AG04450 (cell line): ENCODE measurements around the gene PCYT2. TPM values are rescaled to one million over a fixed set of nuclear protein-coding genes. Genes with fewer than 3 reads are reported as not detected.

Source experiments
- CTCF ChIA-PET: fragments of 300-600, 350-600 bp; formaldehyde crosslinking; extraction: SDS; loops from one replicate; lab custom pipeline; 2022; ENCODE audit warnings: antibody characterized with exemption, inconsistent platforms; lab: Charles Lee
- POLR2A ChIA-PET: fragments of 350-600 bp; formaldehyde crosslinking; extraction: SDS; loops from one replicate; lab custom pipeline; 2021; ENCODE audit warnings: antibody characterized with exemption, inconsistent platforms; lab: Yijun Ruan, JAX
- DNase-seq: peaks from one replicate; pipeline ENCODE4 v3.0.0-alpha.2; 2011; ENCODE audit warnings: low read depth, low spot score
- H3K27ac ChIP-seq: one replicate; pipeline ENCODE4 v1.5.1; 2012; ENCODE audit warnings: low read depth, low read length, control low read depth
- H3K27me3 ChIP-seq: one replicate; pipeline ENCODE4 v1.6.0; 2012; ENCODE audit warnings: low read length; ENCODE audit not compliant: control insufficient read depth, insufficient read depth
- H3K4me3 ChIP-seq: 2 replicates; pipeline ENCODE4 v1.5.1; 2011; ENCODE audit warnings: mild to moderate bottlenecking, low read depth, low read length, control low read depth
- H3K9me3 ChIP-seq: 2 replicates; pipeline ENCODE4 v1.5.1; 2012; ENCODE audit warnings: low read length; ENCODE audit not compliant: control insufficient read depth, insufficient read depth
- polyA plus RNA-seq: library from polyadenylated mRNA; depleted of rRNA; stranded (reverse); fragments of >200 nt; gene quantifications from 2 replicates; pipeline ENCODE4 v1.2.3, GENCODE V29; 2011
- TF ChIP-seq, protein P1 (sequence below): IDR thresholded peaks from 2 replicates; pipeline ENCODE4 v1.5.1; 2011; ENCODE audit warnings: low read depth, low read length, control low read depth, inconsistent platforms

PCYT2 gene
- polyA plus RNA-seq, 1 experiment = 25.2 TPM

DNA sequence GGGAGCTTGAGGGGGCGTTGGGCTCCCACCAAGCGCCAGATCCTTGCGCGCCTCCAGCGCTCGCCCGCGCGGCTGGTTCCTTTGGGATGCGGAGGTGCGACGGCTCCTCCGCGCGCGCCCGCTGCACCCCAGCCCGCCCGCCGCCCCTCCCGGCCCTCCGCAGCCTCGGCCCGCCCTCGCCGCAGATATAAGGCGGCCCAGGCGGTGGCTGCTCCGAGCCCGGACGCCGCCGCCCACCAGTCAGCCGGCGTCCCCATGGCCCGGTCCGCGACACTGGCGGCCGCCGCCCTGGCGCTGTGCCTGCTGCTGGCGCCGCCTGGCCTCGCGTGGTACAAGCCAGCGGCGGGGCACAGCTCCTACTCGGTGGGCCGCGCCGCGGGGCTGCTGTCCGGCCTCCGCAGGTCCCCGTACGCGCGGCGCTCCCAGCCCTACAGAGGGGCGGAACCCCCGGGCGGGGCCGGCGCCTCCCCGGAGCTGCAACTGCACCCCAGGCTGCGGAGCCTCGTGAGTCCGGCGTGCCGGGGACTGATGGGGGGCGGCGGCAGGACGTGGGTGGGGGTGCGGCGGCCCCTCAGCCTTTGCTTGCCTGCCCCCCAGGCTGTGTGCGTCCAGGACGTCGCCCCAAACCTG is 9.1 kb downstream of the PCYT2 start, which contains the start of gene NPB:
Gene NPB, plus strand, starts transcription at position 216 of the 630 bp plus-strand sequence. Its CDS starts 40 bp downstream, at position 256.
- POLR2A ChIA-PET = no interaction called here
- TF ChIP-seq, protein P1, sequence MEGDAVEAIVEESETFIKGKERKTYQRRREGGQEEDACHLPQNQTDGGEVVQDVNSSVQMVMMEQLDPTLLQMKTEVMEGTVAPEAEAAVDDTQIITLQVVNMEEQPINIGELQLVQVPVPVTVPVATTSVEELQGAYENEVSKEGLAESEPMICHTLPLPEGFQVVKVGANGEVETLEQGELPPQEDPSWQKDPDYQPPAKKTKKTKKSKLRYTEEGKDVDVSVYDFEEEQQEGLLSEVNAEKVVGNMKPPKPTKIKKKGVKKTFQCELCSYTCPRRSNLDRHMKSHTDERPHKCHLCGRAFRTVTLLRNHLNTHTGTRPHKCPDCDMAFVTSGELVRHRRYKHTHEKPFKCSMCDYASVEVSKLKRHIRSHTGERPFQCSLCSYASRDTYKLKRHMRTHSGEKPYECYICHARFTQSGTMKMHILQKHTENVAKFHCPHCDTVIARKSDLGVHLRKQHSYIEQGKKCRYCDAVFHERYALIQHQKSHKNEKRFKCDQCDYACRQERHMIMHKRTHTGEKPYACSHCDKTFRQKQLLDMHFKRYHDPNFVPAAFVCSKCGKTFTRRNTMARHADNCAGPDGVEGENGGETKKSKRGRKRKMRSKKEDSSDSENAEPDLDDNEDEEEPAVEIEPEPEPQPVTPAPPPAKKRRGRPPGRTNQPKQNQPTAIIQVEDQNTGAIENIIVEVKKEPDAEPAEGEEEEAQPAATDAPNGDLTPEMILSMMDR = no peak
- no peak within 1 kb of the TSS for H3K27ac ChIP-seq
- CTCF ChIA-PET = no interaction called here
- no peaks in the 10 kb centered on the region for H3K27me3 ChIP-seq
- no peak for DNase-seq
- H3K9me3 ChIP-seq = no peaks in the 10 kb centered on the region; the same call in 1 of the 2 replicates
- peak within 1 kb of the TSS; percentile 38 for H3K4me3 ChIP-seq

DNA sequence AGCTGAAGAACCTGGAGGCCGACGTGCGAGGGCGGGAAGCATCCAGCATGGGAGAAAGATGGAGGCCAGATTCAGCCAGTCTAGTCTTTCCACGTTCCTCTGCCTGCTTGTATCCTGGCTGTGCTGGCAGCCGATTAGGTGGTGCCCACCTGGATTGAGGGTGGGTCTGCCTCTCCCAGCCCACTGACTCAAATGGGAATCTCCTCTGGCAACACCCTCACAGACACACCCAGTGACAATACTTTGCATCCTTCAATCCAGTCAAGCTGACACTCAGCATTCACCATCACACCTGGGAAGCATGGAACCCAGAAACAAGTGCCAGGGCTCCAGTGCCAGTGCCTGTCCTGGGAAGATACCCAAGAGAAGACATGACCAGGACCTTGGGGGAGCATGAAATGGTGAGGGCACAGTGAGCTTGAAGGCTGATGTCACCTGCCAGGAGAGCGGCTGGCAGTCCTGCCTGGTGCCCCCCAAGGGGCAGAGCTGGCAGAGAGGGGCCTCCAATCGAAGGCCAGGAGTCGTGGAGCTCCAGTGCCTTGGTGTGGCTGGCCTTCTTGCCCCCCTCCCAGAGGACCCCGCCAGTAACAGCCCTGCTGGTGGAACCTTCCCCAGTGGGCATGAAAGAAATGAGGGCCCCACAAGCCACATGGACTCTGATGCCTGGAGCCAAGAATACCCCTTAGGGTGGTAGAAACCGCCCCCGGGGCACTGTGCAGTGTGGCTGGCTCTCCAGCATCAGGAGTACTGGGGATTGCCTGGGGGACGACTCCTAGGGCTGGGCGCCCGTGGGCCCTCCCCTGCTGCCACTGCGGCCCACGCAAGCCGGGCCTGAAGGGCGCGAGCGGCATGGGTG is 9.8 kb downstream of the PCYT2 start:
- Histone ChIP-seq H3K27me3 (no peaks in the 10 kb centered on the region), H3K4me3 (peak overlapping the region; percentile 35), H3K27ac (no peak overlapping the region), H3K9me3 (no peaks in the 10 kb centered on the region)
- CTCF ChIA-PET = interaction anchor here (0.6 kb wide), 1 partner anchor 9 kb away, joined by 3 read pairs; no protein-coding TSS in a partner anchor
- POLR2A ChIA-PET = no interaction called here
- DNase-seq = no peak
- TF ChIP-seq, protein P1 = no peak

DNA sequence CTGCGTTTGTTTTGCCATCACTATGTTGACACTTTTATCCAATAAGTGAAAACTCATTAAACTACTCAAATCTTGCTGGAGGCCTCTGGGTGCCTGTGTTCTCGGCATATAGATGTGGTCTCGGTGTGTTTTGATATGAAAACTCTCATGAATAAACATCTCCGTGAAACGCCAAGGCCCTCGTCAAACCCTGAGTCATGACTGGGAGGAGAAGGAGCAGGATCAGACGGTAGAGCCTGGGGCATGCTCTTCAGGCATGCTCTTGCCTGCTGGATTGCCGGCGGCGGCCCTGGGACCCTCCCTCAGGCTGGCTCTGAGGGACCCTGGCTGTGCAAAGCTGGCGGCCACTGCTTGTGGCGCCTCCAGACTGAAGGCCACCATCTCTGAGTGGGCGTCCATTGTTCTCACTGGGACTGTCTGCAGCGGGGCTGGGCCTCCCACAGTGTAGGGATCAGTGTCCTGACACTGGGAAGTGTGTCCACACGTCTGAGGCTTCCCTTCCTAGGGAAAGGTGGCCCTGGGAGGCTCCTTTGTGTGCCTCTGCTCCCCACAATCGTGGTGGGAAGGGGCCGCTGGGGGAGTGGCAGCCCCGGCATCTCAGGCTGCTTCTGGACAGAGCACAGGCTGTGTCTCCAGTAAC is 10.9 kb downstream of the PCYT2 start:
- POLR2A ChIA-PET = no interaction called here
- no peak for DNase-seq
- CTCF ChIA-PET = no interaction called here
- Histone ChIP-seq H3K27me3 (no peaks in the 10 kb centered on the region), H3K4me3 (no peak overlapping the region), H3K9me3 (no peaks in the 10 kb centered on the region), H3K27ac (no peak overlapping the region)
- TF ChIP-seq, protein P1 = no peak

DNA sequence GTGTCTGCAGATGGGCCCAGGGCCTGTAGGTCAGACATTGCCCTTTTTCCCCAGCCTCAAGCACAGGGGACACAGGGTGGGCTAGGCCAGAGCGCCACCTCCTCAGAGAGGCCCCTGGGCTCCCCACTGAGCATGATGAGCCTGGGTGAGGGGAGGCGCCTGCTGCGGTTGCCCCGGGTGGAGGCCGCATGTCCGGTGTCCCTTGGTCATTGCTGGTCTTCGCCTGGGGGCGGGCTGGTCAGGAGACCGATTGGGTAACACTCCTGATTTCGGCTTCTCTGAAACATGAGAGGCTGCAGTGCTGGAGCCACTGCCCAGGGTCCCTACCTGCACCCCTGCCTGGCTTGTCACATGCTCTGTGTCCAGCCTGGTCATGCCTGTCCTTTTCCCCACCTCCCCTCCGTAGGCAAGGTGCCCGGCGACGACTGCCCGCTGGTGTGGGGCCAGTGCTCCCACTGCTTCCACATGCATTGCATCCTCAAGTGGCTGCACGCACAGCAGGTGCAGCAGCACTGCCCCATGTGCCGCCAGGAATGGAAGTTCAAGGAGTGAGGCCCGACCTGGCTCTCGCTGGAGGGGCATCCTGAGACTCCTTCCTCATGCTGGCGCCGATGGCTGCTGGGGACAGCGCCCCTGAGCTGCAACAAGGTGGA is 11.6 kb downstream of the PCYT2 start:
- H3K4me3 ChIP-seq = no peak overlapping the region

More for the DNA sequence above, 11.6 kb downstream of the PCYT2 start:
- ChIA-PET CTCF (no interaction called here), POLR2A (no interaction called here)
- DNase-seq = no peak
- Histone ChIP-seq H3K27ac (no peak overlapping the region), H3K27me3 (no peaks in the 10 kb centered on the region), H3K9me3 (no peaks in the 10 kb centered on the region)
- TF ChIP-seq, protein P1 = no peak
